Kidney epithelial cell (primary cell): ENCODE results near the gene ARHGAP32. TPM values are rescaled to one million over a fixed set of nuclear protein-coding genes. Genes with fewer than 3 reads are reported as not detected.

Source experiments
- DNase-seq: peaks from one replicate; pipeline ENCODE4 v3.0.0-alpha.2; 2010; ENCODE audit warnings: low read depth
- H3K27me3 ChIP-seq: 2 replicates; pipeline ENCODE4 v1.6.0; 2011; ENCODE audit warnings: low read length; ENCODE audit not compliant: control insufficient read depth, insufficient read depth
- H3K36me3 ChIP-seq: 2 replicates; pipeline ENCODE4 v1.5.1; 2011; ENCODE audit warnings: low read length; ENCODE audit not compliant: control insufficient read depth, insufficient read depth
- H3K4me3 ChIP-seq: 2 replicates; pipeline ENCODE4 v1.5.1; 2011; ENCODE audit warnings: low read depth, mild to moderate bottlenecking, control low read depth, low read length
- total RNA-seq: library from RNA; depleted of rRNA; stranded (reverse); fragments of >200 nt; gene quantifications from 2 replicates; pipeline ENCODE4 v1.2.3, GENCODE V29; 2015
- TF ChIP-seq, protein P1 (sequence below): IDR thresholded peaks from 2 replicates; pipeline ENCODE4 v1.5.1; 2011; ENCODE audit warnings: mild to moderate bottlenecking, moderate library complexity, low read length, control low read depth, inconsistent platforms; ENCODE audit not compliant: insufficient read depth, poor library complexity, severe bottlenecking

The ARHGAP32 gene
- total RNA-seq, 1 donor from 2014 or later = 15.4 TPM

DNA sequence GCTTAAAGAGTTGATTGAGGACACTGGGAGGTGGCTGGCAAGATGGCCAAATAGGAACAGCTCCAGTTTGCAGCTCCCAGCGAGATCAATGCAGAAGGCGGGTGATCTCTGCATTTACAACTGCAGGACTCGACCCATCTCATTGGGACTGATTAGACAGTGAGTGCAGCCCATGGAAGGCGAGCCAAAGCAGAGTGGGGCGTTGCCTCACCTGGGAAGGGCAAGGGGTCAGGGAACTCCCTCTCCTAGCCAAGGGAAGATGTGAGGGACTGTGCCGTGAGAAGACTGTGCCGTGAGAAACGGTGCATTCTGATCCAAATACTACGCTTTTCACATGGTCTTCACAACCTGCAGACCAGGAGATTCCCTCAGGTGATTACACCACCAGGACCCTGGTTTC lies 36.4 kb downstream of the ARHGAP32 start:
- Histone ChIP-seq H3K36me3 (no peaks in the 10 kb centered on the region), H3K4me3 (no peak overlapping the region), H3K27me3 (no peaks in the 10 kb centered on the region)
- no peak for DNase-seq
- TF ChIP-seq, protein P1, sequence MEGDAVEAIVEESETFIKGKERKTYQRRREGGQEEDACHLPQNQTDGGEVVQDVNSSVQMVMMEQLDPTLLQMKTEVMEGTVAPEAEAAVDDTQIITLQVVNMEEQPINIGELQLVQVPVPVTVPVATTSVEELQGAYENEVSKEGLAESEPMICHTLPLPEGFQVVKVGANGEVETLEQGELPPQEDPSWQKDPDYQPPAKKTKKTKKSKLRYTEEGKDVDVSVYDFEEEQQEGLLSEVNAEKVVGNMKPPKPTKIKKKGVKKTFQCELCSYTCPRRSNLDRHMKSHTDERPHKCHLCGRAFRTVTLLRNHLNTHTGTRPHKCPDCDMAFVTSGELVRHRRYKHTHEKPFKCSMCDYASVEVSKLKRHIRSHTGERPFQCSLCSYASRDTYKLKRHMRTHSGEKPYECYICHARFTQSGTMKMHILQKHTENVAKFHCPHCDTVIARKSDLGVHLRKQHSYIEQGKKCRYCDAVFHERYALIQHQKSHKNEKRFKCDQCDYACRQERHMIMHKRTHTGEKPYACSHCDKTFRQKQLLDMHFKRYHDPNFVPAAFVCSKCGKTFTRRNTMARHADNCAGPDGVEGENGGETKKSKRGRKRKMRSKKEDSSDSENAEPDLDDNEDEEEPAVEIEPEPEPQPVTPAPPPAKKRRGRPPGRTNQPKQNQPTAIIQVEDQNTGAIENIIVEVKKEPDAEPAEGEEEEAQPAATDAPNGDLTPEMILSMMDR = no peak

GRCh38 chr11:129148487-129148886 lies 43.6 kb downstream of the ARHGAP32 start:
- no peak overlapping the region for H3K4me3 ChIP-seq
- H3K36me3 ChIP-seq = no peaks in the 10 kb centered on the region
- TF ChIP-seq, protein P1 = no peak
- no peaks in the 10 kb centered on the region for H3K27me3 ChIP-seq
- DNase-seq = no peak

DNA sequence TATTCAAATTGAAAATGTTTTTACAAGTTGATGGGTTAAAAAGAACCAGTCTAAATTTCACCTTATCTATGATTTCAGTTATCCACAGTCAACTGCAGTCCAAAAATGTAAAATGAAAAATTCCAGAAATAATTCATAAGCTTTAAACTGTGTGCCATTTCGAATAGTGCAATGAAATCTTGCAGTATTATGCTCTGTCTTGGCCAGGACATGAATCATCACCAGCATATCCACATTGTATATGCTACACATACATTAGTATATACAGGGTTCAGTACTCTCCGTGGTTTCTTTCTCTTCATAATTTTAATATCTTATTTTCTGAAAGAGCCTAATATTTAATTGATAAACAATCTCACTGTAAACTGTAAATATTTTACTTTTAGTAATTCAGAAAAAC lies 45.9 kb downstream of the ARHGAP32 start:
- Histone ChIP-seq H3K27me3 (no peaks in the 10 kb centered on the region), H3K36me3 (no peaks in the 10 kb centered on the region), H3K4me3 (no peak overlapping the region)
- TF ChIP-seq, protein P1 = no peak
- no peak for DNase-seq

DNA sequence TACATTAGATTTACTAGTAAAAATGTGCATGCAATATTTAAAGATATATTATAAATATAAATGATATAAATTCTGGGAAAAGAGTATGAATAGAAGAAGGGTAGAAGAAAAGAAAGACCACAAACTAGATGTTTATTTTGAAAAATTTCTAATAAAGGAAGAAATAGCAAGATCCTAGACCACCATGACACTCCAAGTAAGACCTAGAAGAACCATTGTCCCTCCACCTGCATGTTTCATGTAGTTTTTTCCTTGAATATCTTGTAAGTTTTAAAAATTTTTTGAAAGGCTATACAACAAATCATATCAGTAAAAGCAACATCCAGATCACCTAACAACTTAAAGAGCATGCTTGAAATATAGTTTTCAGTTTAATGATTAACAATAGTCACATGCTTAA lies 46.8 kb downstream of the ARHGAP32 start:
- H3K27me3 ChIP-seq = no peaks in the 10 kb centered on the region
- no peak overlapping the region for H3K4me3 ChIP-seq
- TF ChIP-seq, protein P1 = no peak
- no peak for DNase-seq
- no peaks in the 10 kb centered on the region for H3K36me3 ChIP-seq

- TF ChIP-seq, protein P1 = no peak
- no peaks in the 10 kb centered on the region for H3K27me3 ChIP-seq
- no peak overlapping the region for H3K4me3 ChIP-seq
- no peaks in the 10 kb centered on the region for H3K36me3 ChIP-seq
- DNase-seq = no peak
Measured at GRCh38 chr11:129144256-129144655, 47.9 kb downstream of the ARHGAP32 start.

DNA sequence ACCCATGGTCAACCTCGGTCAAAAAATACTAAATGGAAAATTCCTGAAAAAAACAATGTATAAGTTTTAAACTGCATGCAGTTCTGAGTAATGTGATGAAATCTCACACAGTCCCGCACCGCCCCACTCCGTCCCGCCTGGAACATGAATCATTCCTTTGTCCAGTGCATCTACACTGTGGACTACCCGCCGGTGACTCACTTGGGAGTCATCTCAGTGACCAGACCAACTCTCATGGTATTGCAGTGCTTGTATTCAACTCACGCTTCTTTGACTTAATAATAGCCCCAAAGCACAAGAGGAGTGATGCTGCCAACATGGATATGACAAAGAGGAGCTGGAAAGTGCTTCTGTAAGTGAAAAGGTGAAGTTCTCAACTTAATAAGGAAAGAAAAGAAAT lies 48.8 kb downstream of the ARHGAP32 start:
- H3K36me3 ChIP-seq = no peaks in the 10 kb centered on the region
- no peaks in the 10 kb centered on the region for H3K27me3 ChIP-seq
- peak; percentile 99 for DNase-seq
- TF ChIP-seq, protein P1 = no peak
- no peak overlapping the region for H3K4me3 ChIP-seq
